Skin epidermis (tissue), 12 donors: ENCODE data around the gene FASTKD1.
"Not testable (repeated sequence)": the region's sequence is repeated elsewhere in the genome, so short reads cannot be mapped to it uniquely, and the experiment has no call there.

Experiments used
- H3K27ac ChIP-seq, 21 experiments: fragments of 200-600 bp; sonication (generic) in 11 of 21; one replicate each; pipeline ENCODE4 v1.5.0; 2020; ENCODE audit warnings: mild to moderate bottlenecking in 3 of 21, inconsistent platforms in 2 of 21, moderate library complexity in 2 of 21
- H3K4me3 ChIP-seq, 7 experiments: fragments of 200-600 bp; sonication (generic) in 2 of 7; one replicate each; pipeline ENCODE4 v1.5.0; 2020; ENCODE audit warnings: inconsistent platforms in 2 of 7, mild to moderate bottlenecking in 2 of 7, moderate library complexity in 1 of 7

FASTKD1 gene

GRCh38 chr2:169572189-169572588 lies 1.5 kb downstream of the FASTKD1 start:
- H3K4me3 ChIP-seq, result no peak overlapping the region
- H3K27ac ChIP-seq, result no peak overlapping the region

GRCh38 chr2:169571571-169571970 lies 2.1 kb downstream of the FASTKD1 start:
- H3K4me3 ChIP-seq, result no peak overlapping the region
- H3K27ac ChIP-seq, result no peak overlapping the region

- H3K4me3 ChIP-seq, H3K27ac ChIP-seq: not testable (repeated sequence)
Measured at GRCh38 chr2:169570752-169571151, 2.9 kb downstream of the FASTKD1 start.

- no peak overlapping the region for H3K4me3 ChIP-seq
- no peak overlapping the region for H3K27ac ChIP-seq
Measured at GRCh38 chr2:169569948-169570347, 3.7 kb downstream of the FASTKD1 start.

GRCh38 chr2:169565686-169566085 lies 8.0 kb downstream of the FASTKD1 start:
- H3K4me3 ChIP-seq, result no peak overlapping the region

GRCh38 chr2:169562519-169562918 lies 11.1 kb downstream of the FASTKD1 start:
- H3K4me3 ChIP-seq, result no peak overlapping the region
- no peak overlapping the region for H3K27ac ChIP-seq

More at GRCh38 chr2:169565686-169566085, 8.0 kb downstream of the FASTKD1 start:
- H3K27ac ChIP-seq, result no peak overlapping the region

- H3K4me3 ChIP-seq, H3K27ac ChIP-seq: not testable (repeated sequence)
Measured at GRCh38 chr2:169562084-169562483, 11.6 kb downstream of the FASTKD1 start.

GRCh38 chr2:169561364-169561763 lies 12.3 kb downstream of the FASTKD1 start:
- Histone ChIP-seq H3K27ac (no peak overlapping the region), H3K4me3 (no peak overlapping the region)

- H3K4me3 ChIP-seq, result no peak overlapping the region
- H3K27ac ChIP-seq, result no peak overlapping the region
Measured at GRCh38 chr2:169546756-169547155, 26.9 kb downstream of the FASTKD1 start.

- no peak overlapping the region for H3K4me3 ChIP-seq
- H3K27ac ChIP-seq, result no peak overlapping the region
Measured at GRCh38 chr2:169542433-169542832, 31.2 kb downstream of the FASTKD1 start.

GRCh38 chr2:169540146-169540545 lies 33.5 kb downstream of the FASTKD1 start:
- H3K27ac ChIP-seq, result no peak overlapping the region
- H3K4me3 ChIP-seq, result no peak overlapping the region

GRCh38 chr2:169539460-169539859 lies 34.2 kb downstream of the FASTKD1 start:
- H3K27ac ChIP-seq, H3K4me3 ChIP-seq: not testable (repeated sequence)

- H3K4me3 ChIP-seq, result no peak overlapping the region
- H3K27ac ChIP-seq, result no peak overlapping the region
Measured at GRCh38 chr2:169528271-169528701, 45.4 kb downstream of the FASTKD1 start.

- no peak overlapping the region for H3K27ac ChIP-seq
Measured at GRCh38 chr2:169526451-169526850, 47.2 kb downstream of the FASTKD1 start.

GRCh38 chr2:169525434-169525833 lies 48.2 kb downstream of the FASTKD1 start:
- Histone ChIP-seq H3K27ac (no peak overlapping the region), H3K4me3 (no peak overlapping the region)

More at GRCh38 chr2:169526451-169526850, 47.2 kb downstream of the FASTKD1 start:
- no peak overlapping the region for H3K4me3 ChIP-seq

- no peak overlapping the region for H3K4me3 ChIP-seq
- H3K27ac ChIP-seq, result no peak overlapping the region
Measured at GRCh38 chr2:169523681-169524080, 50.0 kb downstream of the FASTKD1 start.

- H3K4me3 ChIP-seq, result no peak overlapping the region
- no peak overlapping the region for H3K27ac ChIP-seq
Measured at GRCh38 chr2:169520896-169521295, 52.8 kb downstream of the FASTKD1 start.

- not testable (repeated sequence) for H3K4me3 ChIP-seq
Measured at GRCh38 chr2:169516488-169516995, 57.1 kb downstream of the FASTKD1 start.

GRCh38 chr2:169514758-169515157 lies 58.9 kb downstream of the FASTKD1 start:
- H3K27ac ChIP-seq, H3K4me3 ChIP-seq: not testable (repeated sequence)

More at GRCh38 chr2:169516488-169516995, 57.1 kb downstream of the FASTKD1 start:
- H3K27ac ChIP-seq, result not testable (repeated sequence)

- Histone ChIP-seq H3K27ac (no peak overlapping the region), H3K4me3 (no peak overlapping the region)
Measured at GRCh38 chr2:169513926-169514325, 59.7 kb downstream of the FASTKD1 start.

GRCh38 chr2:169513094-169513493 lies 60.6 kb downstream of the FASTKD1 start:
- Histone ChIP-seq H3K4me3 (no peak overlapping the region), H3K27ac (no peak overlapping the region)

GRCh38 chr2:169512525-169512924 lies 61.1 kb downstream of the FASTKD1 start:
- H3K27ac ChIP-seq, result no peak overlapping the region
- H3K4me3 ChIP-seq, result no peak overlapping the region
